K562 (cell line): ENCODE measurements around the gene RALY. TPM values are rescaled to one million over a fixed set of nuclear protein-coding genes. Genes with fewer than 3 reads are reported as not detected.

ENCODE experiments used
- CBFA2T2 ChIP-seq: fragments of 450-650 bp; conservative IDR thresholded peaks from 2 replicates; pipeline ENCODE4 v1.6.1; 2017; ENCODE audit warnings: mild to moderate bottlenecking
- DEAF1 ChIP-seq: fragments of 450-650 bp; formaldehyde crosslinking; IDR thresholded peaks from 2 replicates; pipeline ENCODE4 v1.4.0; 2020; ENCODE audit warnings: mild to moderate bottlenecking, moderate library complexity
- EWSR1 ChIP-seq: fragments of 450-650 bp; IDR thresholded peaks from 2 replicates; pipeline ENCODE4 v1.6.1; 2018; ENCODE audit warnings: borderline replicate concordance, mild to moderate bottlenecking, low read depth, moderate library complexity; ENCODE audit not compliant: partially characterized antibody
- FOXJ3 ChIP-seq: sonication (generic); formaldehyde crosslinking; IDR thresholded peaks from 2 replicates; pipeline ENCODE4 v1.4.0; 2020; ENCODE audit warnings: mild to moderate bottlenecking, missing genetic modification reagents
- FOXP1 ChIP-seq: sonication (generic); formaldehyde crosslinking; IDR thresholded peaks from 2 replicates; pipeline ENCODE4 v1.8.0; 2022; ENCODE audit warnings: mild to moderate bottlenecking, missing genetic modification reagents
- LEF1 ChIP-seq: fragments of 450-650 bp; IDR thresholded peaks from 2 replicates; pipeline ENCODE4 v1.6.1; 2016; ENCODE audit warnings: mild to moderate bottlenecking
- MTA2 ChIP-seq: fragments of 450-650 bp; IDR thresholded peaks from 2 replicates; pipeline ENCODE4 v1.6.1; 2016; ENCODE audit warnings: low read depth
- POLR2G ChIP-seq: fragments of 200-400 bp; formaldehyde crosslinking; IDR thresholded peaks from 2 replicates; pipeline ENCODE4 v1.6.1; 2017; ENCODE audit warnings: low read depth, mild to moderate bottlenecking, antibody characterized with exemption, low read length, moderate library complexity
- RBM15 ChIP-seq: fragments of 200-400 bp; formaldehyde crosslinking; IDR thresholded peaks from 2 replicates; pipeline ENCODE4 v1.6.1; 2018; ENCODE audit warnings: mild to moderate bottlenecking, low read length, moderate library complexity; ENCODE audit not compliant: insufficient read depth
- RFX7 ChIP-seq: fragments of 250-450 bp; sonication (Bioruptor Pico); IDR thresholded peaks from 2 replicates; pipeline ENCODE4 v1.5.1; 2021; ENCODE audit warnings: mild to moderate bottlenecking
- SIN3A ChIP-seq, 2 experiments: fragments of 150-350 bp in 1 of 2; IDR thresholded peaks; 2 replicates each; pipeline ENCODE4 v1.6.1; 2011 to 2016; ENCODE audit warnings: borderline replicate concordance in 2 of 2, low read depth in 2 of 2, low read length in 2 of 2, mild to moderate bottlenecking in 2 of 2, moderate library complexity in 2 of 2; ENCODE audit not compliant: control insufficient read depth in 1 of 2
- SP1 ChIP-seq: sonication (generic); formaldehyde crosslinking; IDR thresholded peaks from 2 replicates; pipeline ENCODE4 v1.8.1; 2022; ENCODE audit warnings: mild to moderate bottlenecking, missing genetic modification reagents
- SREBF1 ChIP-seq: fragments of 150-350 bp; IDR thresholded peaks from 2 replicates; pipeline ENCODE4 v1.6.1; 2014; ENCODE audit warnings: antibody characterized with exemption, low read depth, low read length, borderline replicate concordance
- TCF3 ChIP-seq: sonication (generic); formaldehyde crosslinking; IDR thresholded peaks from 2 replicates; pipeline ENCODE4 v1.4.0; 2020; ENCODE audit warnings: mild to moderate bottlenecking, missing genetic modification reagents
- TRIM28 ChIP-seq: fragments of 450-650 bp; IDR thresholded peaks from 2 replicates; pipeline ENCODE4 v1.6.1; 2017
- ZNF184 ChIP-seq: sonication (generic); formaldehyde crosslinking; IDR thresholded peaks from 2 replicates; pipeline ENCODE4 v1.5.0; 2020; ENCODE audit warnings: missing genetic modification reagents
- ZNF217 ChIP-seq: sonication (generic); formaldehyde crosslinking; IDR thresholded peaks from 2 replicates; pipeline ENCODE4 v1.8.0; 2022; ENCODE audit warnings: mild to moderate bottlenecking, missing genetic modification reagents
- ZNF398 ChIP-seq: fragments of 250-450 bp; sonication (Bioruptor Pico); IDR thresholded peaks from 2 replicates; pipeline ENCODE4 v1.8.0; 2021; ENCODE audit warnings: moderate library complexity, mild to moderate bottlenecking, inconsistent platforms
- ZNF431 ChIP-seq: sonication (generic); formaldehyde crosslinking; IDR thresholded peaks from 2 replicates; pipeline ENCODE4 v1.8.0; 2022; ENCODE audit warnings: mild to moderate bottlenecking, missing genetic modification reagents
- ZNF766 ChIP-seq: fragments of 200-800 bp; sonication (Bioruptor generic); conservative IDR thresholded peaks from 2 replicates; pipeline ENCODE4 v1.6.1; 2016; ENCODE audit warnings: missing genetic modification characterization, missing compliant biosample characterization
- ZNF830 ChIP-seq: fragments of 250-450 bp; sonication (Bioruptor Pico); IDR thresholded peaks from 2 replicates; pipeline ENCODE4 v1.5.0; 2021; ENCODE audit warnings: mild to moderate bottlenecking
- ZSCAN32 ChIP-seq: fragments of 450-650 bp; formaldehyde crosslinking; IDR thresholded peaks from 2 replicates; pipeline ENCODE4 v1.4.0; 2020; ENCODE audit warnings: mild to moderate bottlenecking, moderate library complexity
- polyA plus RNA-seq, 8 experiments: library from polyadenylated mRNA; depleted of rRNA in 4 of 8; stranded (reverse) in 5 of 8; unstranded in 3 of 8; fragments of >200 nt; fragmentation: Nextera tagmentation in 2 of 8; fragmentation: Illumina TruSeq in 1 of 8; extraction: Ambion mirVana in 2 of 8; extraction: Trizol in 1 of 8; gene quantifications; 2 replicates each; pipeline versions ENCODE4 v1.2.1 to v1.2.3, GENCODE V29; 2011 to 2014; ENCODE audit warnings: inconsistent platforms in 1 of 8, missing spikeins in 1 of 8
- total RNA-seq, 7 experiments: library from RNA; depleted of rRNA in 6 of 7; stranded (reverse); fragments of >200 nt in 6 of 7; fragmentation: Illumina TruSeq in 2 of 7; extraction: Trizol in 2 of 7; gene quantifications; 2 replicates each; pipeline versions ENCODE4 v1.2.1 to v1.2.3, GENCODE V29; 2011 to 2021; ENCODE audit warnings: low replicate concordance in 1 of 7

The RALY gene
- total and polyA plus RNA-seq, 9 of the 15 experiments (the other 6 are each of a cell fraction or from before 2014, with no cell fraction given): 0.80 to 207 (median 128) TPM

GRCh38 chr20:34111702-34112599 lies 118.2 kb downstream of the RALY start, which contains the start of gene EIF2S2 (continued):
- TF ChIP-seq EWSR1 (no peak), ZNF830 (0 out of 2 replicates have a peak, but pooled peaks have one; percentile 78), RBM15 (no peak), LEF1 (no peak), FOXJ3 (CRISPR knock-in tag) (no peak), ZNF184 (CRISPR knock-in tag) (no peak), ZSCAN32 (CRISPR knock-in tag) (peak; percentile 94), TRIM28 (no peak), SP1 (peak; percentile 28; the same call in 1 of the 2 replicates), POLR2G (peak; percentile 99), SIN3A (IDR thresholded peaks at IDR 0.05; ENCODE audit: borderline replicate concordance in 2 of 2, control insufficient read depth in 1 of 2, low read depth in 2 of 2, low read length in 2 of 2) (peak; percentile 32 to 55; a peak in 2 of 4 replicates), ZNF398 (CRISPR knock-in tag) (no peak), DEAF1 (no peak), MTA2 (no peak), CBFA2T2 (no peak), ZNF431 (CRISPR knock-in tag) (peak; percentile 59), RFX7 (CRISPR knock-in tag) (no peak), FOXP1 (CRISPR knock-in tag) (peak; percentile 77), TCF3 (CRISPR knock-in tag) (0 out of 2 replicates have a peak, but pooled peaks have one; percentile 26), ZNF217 (CRISPR knock-in tag) (no peak), SREBF1 (peak; percentile 73; the same call in 1 of the 2 replicates), ZNF766 (CRISPR knock-in tag) (0 out of 2 replicates have a peak, but pooled peaks have one; percentile 47)
